ENCODE measurements around the gene STAG1. TPM values are rescaled to one million over a fixed set of nuclear protein-coding genes. Genes with fewer than 3 reads are reported as not detected.

STAG1 gene
- total RNA-seq, 1 donor from 2014 or later, result 57.1 TPM

DNA sequence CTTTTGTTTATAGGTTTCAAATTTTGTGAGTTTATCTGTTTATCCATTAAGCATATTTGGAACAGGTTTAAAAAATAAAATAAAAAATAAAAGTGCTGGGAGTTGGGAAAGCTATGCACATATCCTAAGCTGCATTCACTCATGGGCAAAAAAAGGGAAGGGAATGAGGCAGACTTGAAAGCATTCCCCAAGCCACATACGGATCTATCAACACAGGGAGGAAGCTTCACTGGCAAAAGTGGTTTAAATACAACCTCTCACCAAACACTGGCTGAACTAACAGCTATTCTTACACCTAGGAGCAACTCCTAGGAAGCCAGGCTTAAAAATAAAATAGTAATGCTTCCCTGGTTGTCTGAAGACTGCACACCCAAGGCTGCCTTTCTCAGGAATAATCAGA, 400.8 kb downstream of the STAG1 start:
- no peak for ATAC-seq (ENCODE audit: low read depth)
- intact Hi-C loops (cut with micrococcal nuclease), result loop anchor here (5.0 to 10.0 kb wide), 3 partner anchors 274 to 663 kb away; partner anchors contain the start of gene STAG1
- Mint-ChIP-seq H3K4me1 (peaks cover 5% of the 10 kb centered on the region), H3K9me3 (peaks cover 7% of the 10 kb centered on the region), H3K27ac (no peak overlapping the region), H3K4me3 (no peak overlapping the region), H3K27me3 (no peaks in the 10 kb centered on the region), H3K36me3 (ENCODE audit: low read depth) (peaks cover 42% of the 10 kb centered on the region)
- POLR2A ChIA-PET, result no interaction called here
- no peak for TF ChIP-seq CTCF (IDR thresholded peaks at IDR 0.05)
- DNase-seq, result no peak
- CTCF ChIA-PET, result interaction anchor here (0.6 to 2.8 kb wide), 6 partner anchors 15 to 662 kb away, joined by 3 to 13 read pairs (median 4); partner anchors contain the start of gene STAG1

- Mint-ChIP-seq H3K4me3 (no peak overlapping the region), H3K27ac (no peak overlapping the region), H3K27me3 (no peaks in the 10 kb centered on the region), H3K36me3 (ENCODE audit: low read depth) (peaks cover 40% of the 10 kb centered on the region), H3K9me3 (peaks cover 3% of the 10 kb centered on the region), H3K4me1 (peaks cover 3% of the 10 kb centered on the region)
- DNase-seq (no peak), ATAC-seq (ENCODE audit: low read depth) (no peak)
- CTCF ChIA-PET, result interaction anchor here (2.8 kb wide), 1 partner anchor 663 kb away, joined by 13 read pairs; no protein-coding TSS in a partner anchor
- no peak for TF ChIP-seq CTCF (IDR thresholded peaks at IDR 0.05)
- intact Hi-C loops (cut with micrococcal nuclease), result loop anchor here (5.0 to 10.0 kb wide), 3 partner anchors 273 to 664 kb away; partner anchors contain the start of gene STAG1
- POLR2A ChIA-PET, result no interaction called here
Measured at GRCh38 chr3:136350557-136350956, 401.6 kb downstream of the STAG1 start.

- ATAC-seq (ENCODE audit: low read depth), result no peak
- peaks cover 39% of the 10 kb centered on the region for H3K36me3 Mint-ChIP-seq (ENCODE audit: low read depth)
- POLR2A ChIA-PET, result no interaction called here
- DNase-seq, result no peak
- no peaks in the 10 kb centered on the region for H3K27me3 Mint-ChIP-seq
- no peak for TF ChIP-seq CTCF (IDR thresholded peaks at IDR 0.05)
- H3K9me3 Mint-ChIP-seq, result no peaks in the 10 kb centered on the region
- intact Hi-C loops (cut with micrococcal nuclease), result loop anchor here (5.0 to 10.0 kb wide), 3 partner anchors 273 to 665 kb away; partner anchors contain the start of gene STAG1
- CTCF ChIA-PET, result interaction anchor here (2.8 kb wide), 1 partner anchor 664 kb away, joined by 13 read pairs; no protein-coding TSS in a partner anchor
- no peak overlapping the region for H3K27ac Mint-ChIP-seq
- H3K4me1 Mint-ChIP-seq, result peaks cover 3% of the 10 kb centered on the region
- no peak overlapping the region for H3K4me3 Mint-ChIP-seq
Measured at GRCh38 chr3:136350132-136350531, 402.0 kb downstream of the STAG1 start.

DNA sequence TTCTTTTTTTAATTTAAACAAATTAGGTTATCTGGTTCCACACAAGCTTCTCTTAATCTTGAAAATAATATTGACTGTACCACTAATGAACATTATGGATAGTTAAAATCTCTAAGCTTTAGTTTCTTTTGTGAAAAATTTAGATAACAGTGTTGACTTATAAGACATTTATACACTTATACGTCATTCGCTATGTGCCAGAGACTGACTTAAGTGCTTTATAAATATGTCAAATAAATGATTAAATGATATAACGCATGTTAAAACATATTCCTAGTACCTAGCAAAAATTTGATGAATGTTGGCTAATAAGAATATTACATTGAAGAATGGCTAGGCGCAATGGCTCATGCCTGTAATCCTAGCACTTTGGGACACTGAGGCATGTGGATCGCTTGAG, 405.7 kb downstream of the STAG1 start:
- ChIA-PET POLR2A (no interaction called here), CTCF (no interaction called here)
- H3K27ac Mint-ChIP-seq, result no peak overlapping the region
- H3K4me1 Mint-ChIP-seq, result no peaks in the 10 kb centered on the region
- no peaks in the 10 kb centered on the region for H3K9me3 Mint-ChIP-seq
- H3K4me3 Mint-ChIP-seq, result no peak overlapping the region
- ATAC-seq (ENCODE audit: low read depth), result no peak
- intact Hi-C loops (cut with micrococcal nuclease), result no loop called here
- no peak for TF ChIP-seq CTCF (IDR thresholded peaks at IDR 0.05)
- H3K36me3 Mint-ChIP-seq (ENCODE audit: low read depth), result peaks cover 55% of the 10 kb centered on the region
- DNase-seq, result no peak
- no peaks in the 10 kb centered on the region for H3K27me3 Mint-ChIP-seq

- DNase-seq (no peak), ATAC-seq (ENCODE audit: low read depth) (no peak)
- Mint-ChIP-seq H3K4me3 (no peak overlapping the region), H3K27ac (no peak overlapping the region), H3K4me1 (no peaks in the 10 kb centered on the region), H3K36me3 (ENCODE audit: low read depth) (peaks cover 68% of the 10 kb centered on the region), H3K9me3 (no peaks in the 10 kb centered on the region), H3K27me3 (no peaks in the 10 kb centered on the region)
- TF ChIP-seq CTCF (IDR thresholded peaks at IDR 0.05), result no peak
- intact Hi-C loops (cut with micrococcal nuclease), result no loop called here
- ChIA-PET CTCF (no interaction called here), POLR2A (no interaction called here)
Measured at GRCh38 chr3:136343873-136344555, 408.2 kb downstream of the STAG1 start.

Data from activated B cell treated with CpG ODN at 0.5 μM for 24 hours (primary cell).